WI38 (cell line): Measurements from ENCODE around the gene OR4E1.
"Not testable (repeated sequence)": the region's sequence is repeated elsewhere in the genome, so short reads cannot be mapped to it uniquely, and the experiment has no call there.

Experiments used
- H3K4me3 ChIP-seq: 2 replicates; pipeline ENCODE4 v1.5.1; 2011; ENCODE audit warnings: low read depth, mild to moderate bottlenecking, control low read depth, low read length
- CTCF ChIP-seq: IDR thresholded peaks from 2 replicates; pipeline ENCODE4 v1.5.1; 2012; ENCODE audit warnings: low read depth, mild to moderate bottlenecking, control low read depth, low read length

Gene OR4E1

GRCh38 chr14:21653331-21653885 lies 20.2 kb downstream of the OR4E1 start, which contains the start of gene OR4E2:
OR4E2 (plus strand) TSS chr14:21653835; CDS start chr14:21665083, 11,248 bp downstream.
- no peak for TF ChIP-seq CTCF
- no peak within 1 kb of the TSS for H3K4me3 ChIP-seq

DNA sequence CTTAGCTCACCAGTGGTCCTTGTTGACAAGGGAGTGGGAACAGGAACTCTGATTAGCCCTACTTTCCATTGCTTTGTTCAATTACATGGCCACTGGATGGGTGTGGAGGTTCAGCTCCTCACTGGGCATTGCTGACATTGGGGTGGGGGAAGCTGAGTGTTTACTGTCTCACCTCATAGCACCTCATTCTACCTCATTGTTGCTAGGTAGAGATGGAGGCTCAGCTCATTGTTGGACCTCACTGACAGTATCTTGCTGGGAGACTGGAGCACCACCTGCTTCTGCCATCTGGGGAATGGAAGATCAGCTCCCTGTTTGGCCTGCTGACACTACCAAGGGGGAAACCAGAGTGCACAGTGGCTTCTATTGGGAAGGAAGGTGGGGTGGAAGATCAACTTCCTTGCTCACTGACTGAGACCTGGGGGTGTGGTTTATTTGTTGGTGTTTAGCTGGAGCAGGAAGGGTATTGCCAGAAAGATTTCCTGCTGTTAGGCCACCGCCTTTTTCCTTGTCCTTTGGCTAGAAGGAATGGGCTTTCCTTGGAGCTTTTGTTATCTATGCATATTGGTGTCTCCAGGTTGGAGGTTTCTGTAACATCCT lies 21.3 kb downstream of the OR4E1 start:
- H3K4me3 ChIP-seq, result no peak overlapping the region
- TF ChIP-seq CTCF, result no peak

GRCh38 chr14:21647380-21647779 lies 26.2 kb downstream of the OR4E1 start:
- H3K4me3 ChIP-seq, result no peak overlapping the region
- TF ChIP-seq CTCF, result no peak

DNA sequence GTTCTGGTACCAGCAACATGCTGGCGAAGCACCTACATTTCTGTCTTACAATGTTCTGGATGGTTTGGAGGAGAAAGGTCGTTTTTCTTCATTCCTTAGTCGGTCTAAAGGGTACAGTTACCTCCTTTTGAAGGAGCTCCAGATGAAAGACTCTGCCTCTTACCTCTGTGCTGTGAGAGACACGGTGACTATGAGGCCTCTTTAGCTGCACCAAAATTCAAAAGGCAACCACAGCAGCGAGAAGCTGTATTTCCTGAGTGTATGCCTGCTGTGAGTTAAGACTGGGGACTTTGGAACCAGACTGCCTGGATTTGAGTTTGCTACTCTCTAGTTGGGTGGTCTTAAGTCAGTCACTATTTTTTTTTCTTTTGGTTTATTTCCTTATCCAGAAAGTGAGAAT lies 30.2 kb downstream of the OR4E1 start:
- no peak for TF ChIP-seq CTCF
- no peak overlapping the region for H3K4me3 ChIP-seq

DNA sequence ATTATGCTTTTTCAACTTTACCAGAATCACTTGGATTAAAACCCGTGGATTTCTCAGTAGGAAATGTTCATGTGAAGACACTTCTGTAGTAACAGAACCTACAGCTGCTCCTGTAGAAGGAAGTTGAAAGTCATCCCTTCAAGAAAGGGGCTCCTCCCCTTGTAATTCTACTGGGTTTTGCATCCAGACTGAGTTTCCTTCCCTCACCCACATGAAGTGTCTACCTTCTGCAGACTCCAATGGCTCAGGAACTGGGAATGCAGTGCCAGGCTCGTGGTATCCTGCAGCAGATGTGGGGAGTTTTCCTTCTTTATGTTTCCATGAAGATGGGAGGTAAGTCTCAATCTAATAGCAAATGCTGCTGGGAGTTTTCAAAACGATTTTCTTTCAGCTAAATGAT lies 30.9 kb downstream of the OR4E1 start:
- H3K4me3 ChIP-seq, result no peak overlapping the region
- TF ChIP-seq CTCF, result no peak

- H3K4me3 ChIP-seq, result no peak within 1 kb of the TSS
- no peak for TF ChIP-seq CTCF
These were observed 38.8 kb downstream of the OR4E1 start, which contains the start of gene OR10G2 for GRCh38 chr14:21634840-21635239. OR10G2 (minus strand) TSS chr14:21634940; CDS start chr14:21634842, 98 bp downstream.

GRCh38 chr14:21631084-21631483 lies 42.5 kb downstream of the OR4E1 start:
- no peak for TF ChIP-seq CTCF
- H3K4me3 ChIP-seq, result no peak overlapping the region

GRCh38 chr14:21630503-21630902 lies 43.1 kb downstream of the OR4E1 start:
- H3K4me3 ChIP-seq, result not testable (repeated sequence)
